Gastroesophageal sphincter (tissue), 3 donors: ENCODE measurements around the gene RSKR.

Experiments
- CTCF ChIP-seq, 4 experiments: fragments of 200-600 bp in 2 of 4; fragments of 450-650 bp in 2 of 4; sonication (generic) in 1 of 4; IDR thresholded peaks; one replicate each; pipeline ENCODE4 v1.5.1; 2017 to 2019; ENCODE audit warnings: antibody characterized with exemption in 4 of 4, mild to moderate bottlenecking in 2 of 4, moderate library complexity in 2 of 4
- EP300 ChIP-seq: sonication (generic); formaldehyde crosslinking; IDR thresholded peaks from one replicate; pipeline ENCODE4 v1.6.1; 2017; ENCODE audit warnings: antibody characterized with exemption, mild to moderate bottlenecking

DNA sequence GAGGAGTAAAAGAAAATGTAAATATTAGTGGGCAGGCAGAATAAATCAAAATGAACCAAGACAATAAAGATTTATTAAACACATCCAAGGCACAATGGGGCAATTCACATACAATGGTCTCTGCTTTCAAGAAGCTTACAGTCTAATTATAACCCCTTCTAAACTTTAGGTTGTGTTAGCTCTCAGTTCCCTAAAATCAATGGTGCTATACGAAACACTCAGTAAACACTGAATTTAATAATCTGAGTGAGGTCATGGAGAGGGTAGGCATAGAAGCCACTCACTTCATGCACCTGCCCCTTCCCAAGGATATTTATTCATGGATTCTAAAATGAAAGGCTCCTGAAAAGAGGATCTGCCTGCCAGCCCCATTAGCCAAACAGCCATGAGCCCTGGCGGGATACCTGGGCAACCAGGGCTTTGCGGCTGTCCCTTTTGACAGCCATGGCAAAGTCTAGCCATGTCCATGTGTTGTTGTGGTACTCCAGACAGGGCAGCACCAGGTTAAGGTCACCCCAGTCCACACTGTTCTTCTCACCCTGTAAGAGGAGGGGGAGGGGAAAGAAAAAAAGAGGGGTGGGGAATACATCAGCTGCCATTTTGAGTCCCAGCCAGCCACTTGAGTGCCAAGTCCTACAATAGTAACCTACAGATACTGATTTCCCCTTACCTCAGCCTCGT lies 1.4 kb upstream of the RSKR start:
- TF ChIP-seq CTCF (IDR thresholded peaks at IDR 0.05), result no peak
- TF ChIP-seq EP300, result no peak
